GM19467 (cell line): ENCODE results near the gene TRPC4AP.
A peak's percentile ranks its signal among the peaks of the same experiment; 100 is the strongest.
"Not testable (repeated sequence)": the region's sequence is repeated elsewhere in the genome, so short reads cannot be mapped to it uniquely, and the experiment has no call there.

Source experiments
- ATAC-seq: cut with Tn5 transposase; IDR thresholded peaks from one replicate; pipeline ENCODE4 v1.9.1; 2021; ENCODE audit warnings: mild to moderate bottlenecking, moderate library complexity; ENCODE audit not compliant: unreplicated experiment

Gene TRPC4AP

DNA sequence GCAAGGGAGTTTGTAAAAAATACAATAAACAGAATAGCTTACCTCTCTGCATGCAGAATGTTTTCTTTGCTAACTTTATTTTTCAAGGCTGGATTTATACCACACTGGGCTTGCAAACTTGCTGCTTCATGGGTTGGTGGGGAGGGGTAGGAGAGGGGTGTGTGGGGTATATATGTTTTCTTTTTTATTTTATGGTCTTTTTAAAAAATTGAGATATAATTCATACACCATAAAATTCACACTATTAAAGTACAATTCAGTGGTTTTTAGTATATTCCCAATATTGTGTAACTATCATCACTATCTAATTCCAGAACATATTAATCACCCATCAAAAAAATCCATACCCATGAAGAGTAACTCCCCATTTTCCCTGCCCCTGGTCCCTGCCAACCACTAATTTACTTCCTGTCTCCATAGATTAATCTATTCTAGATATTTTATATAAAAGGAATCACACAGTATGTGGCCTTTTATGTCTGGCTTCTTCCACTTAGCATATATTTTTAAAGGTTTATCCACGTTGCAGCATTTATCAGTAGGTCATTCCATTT, 14.3 kb upstream of the TRPC4AP start:
- no peak for ATAC-seq

- no peak for ATAC-seq
Measured at GRCh38 chr20:35104685-35105295, 12.2 kb upstream of the TRPC4AP start.

GRCh38 chr20:35101620-35102019, 9.0 kb upstream of the TRPC4AP start:
- ATAC-seq = no peak

GRCh38 chr20:35093267-35093884, 769 bp upstream of the TRPC4AP start:
- ATAC-seq = no peak

GRCh38 chr20:35091816-35092523, 637 bp downstream of the TRPC4AP start:
- peak; percentile 8 for ATAC-seq

DNA sequence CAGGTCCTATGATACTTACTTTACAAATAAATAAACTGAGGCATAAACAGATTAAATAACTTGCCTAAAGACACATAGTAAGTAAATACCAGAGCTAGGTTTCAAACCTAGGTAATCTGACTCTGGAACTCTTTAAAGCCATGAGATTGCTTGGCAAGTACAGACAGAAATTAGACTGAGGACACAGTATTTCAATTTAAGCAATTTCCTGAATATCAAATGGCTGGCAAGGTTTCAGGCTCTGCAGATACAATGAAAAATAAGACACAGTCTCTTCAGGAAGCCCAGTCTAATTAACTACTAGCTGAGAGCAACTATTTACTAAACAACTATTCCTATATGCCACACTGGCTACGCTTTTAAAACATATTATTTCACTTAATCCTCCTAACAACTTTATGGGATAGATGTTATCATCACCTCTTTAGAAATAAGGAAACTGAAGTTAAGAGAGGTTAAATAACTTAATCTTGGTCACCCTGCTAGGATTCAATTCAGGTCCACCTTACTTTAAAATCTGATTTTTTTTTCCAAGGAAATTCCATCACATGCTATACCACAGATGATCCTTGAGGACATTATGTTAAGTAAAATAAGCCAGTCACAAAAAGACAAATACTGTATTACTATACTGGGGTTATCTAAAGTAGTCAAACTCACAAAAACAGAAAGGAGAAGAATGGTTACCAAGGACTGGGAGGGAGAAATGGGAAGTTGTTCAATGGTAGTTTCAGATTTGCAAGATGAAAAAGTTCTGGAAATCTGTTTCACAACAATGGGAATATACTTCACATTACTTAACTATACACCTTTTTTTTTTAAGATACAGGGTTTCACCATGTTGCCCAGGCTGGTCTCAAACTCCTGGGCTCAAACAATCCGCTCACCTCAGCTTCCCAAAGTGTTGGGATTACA, 4.1 kb downstream of the TRPC4AP start:
- ATAC-seq = no peak

- no peak for ATAC-seq
Measured at GRCh38 chr20:35087791-35088190, 4.8 kb downstream of the TRPC4AP start.

GRCh38 chr20:35087355-35087754, 5.3 kb downstream of the TRPC4AP start:
- no peak for ATAC-seq

GRCh38 chr20:35085477-35086225, 7.0 kb downstream of the TRPC4AP start:
- no peak for ATAC-seq

DNA sequence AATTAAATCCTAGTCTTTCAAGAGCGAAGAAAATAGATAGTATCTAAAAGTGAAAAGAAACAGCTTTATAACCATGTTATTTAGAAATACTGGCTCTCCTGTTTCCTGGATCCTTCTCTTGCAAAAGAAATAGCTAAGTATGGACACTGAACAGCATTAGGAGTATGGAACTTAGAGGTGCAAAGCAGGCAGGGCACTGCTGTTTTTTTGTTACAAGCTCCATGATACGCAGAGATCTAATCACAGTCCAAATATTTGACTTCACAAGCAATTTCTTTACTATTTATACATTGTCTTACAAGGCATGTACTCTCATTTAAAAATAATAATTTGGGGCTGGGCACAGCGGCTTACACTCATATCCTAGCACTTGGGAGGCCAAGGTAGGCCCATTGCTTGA, 7.6 kb downstream of the TRPC4AP start:
- ATAC-seq = no peak

DNA sequence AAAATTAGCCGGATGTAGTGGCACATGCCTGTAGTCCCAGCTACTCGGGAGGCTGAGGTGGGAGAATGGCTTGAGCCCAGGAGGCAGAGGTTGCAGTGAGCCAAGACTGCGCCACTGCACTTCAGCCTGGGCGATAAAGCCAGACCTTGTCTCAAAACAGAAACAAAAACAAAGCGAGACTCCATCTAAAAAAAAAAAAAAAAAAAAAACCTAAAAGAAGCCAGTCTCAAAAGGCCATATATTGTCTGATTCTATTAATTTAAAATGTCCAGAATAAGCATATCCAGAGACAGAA, 12.3 kb downstream of the TRPC4AP start:
- not testable (repeated sequence) for ATAC-seq

- ATAC-seq = no peak
Measured at GRCh38 chr20:35079472-35080347, 12.9 kb downstream of the TRPC4AP start.

DNA sequence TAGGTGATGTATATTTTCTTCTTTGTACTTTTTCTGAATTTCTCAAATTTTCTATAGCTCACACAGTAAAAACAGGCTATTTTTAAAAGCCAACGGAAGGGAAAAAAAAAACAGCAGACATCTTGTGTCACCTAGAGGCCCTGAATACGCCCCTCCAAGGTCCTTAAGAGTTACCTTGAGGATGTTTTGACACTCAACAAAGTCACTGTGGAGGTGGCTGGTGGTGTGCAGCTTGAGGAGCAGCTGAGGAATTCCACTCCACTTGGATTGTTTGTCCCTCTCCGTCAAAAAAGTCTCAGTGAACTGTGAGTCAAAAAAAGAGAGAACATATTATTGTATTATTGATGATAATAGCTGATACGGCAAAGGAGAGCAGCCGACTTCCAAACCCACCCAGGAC, 14.7 kb downstream of the TRPC4AP start:
- no peak for ATAC-seq

DNA sequence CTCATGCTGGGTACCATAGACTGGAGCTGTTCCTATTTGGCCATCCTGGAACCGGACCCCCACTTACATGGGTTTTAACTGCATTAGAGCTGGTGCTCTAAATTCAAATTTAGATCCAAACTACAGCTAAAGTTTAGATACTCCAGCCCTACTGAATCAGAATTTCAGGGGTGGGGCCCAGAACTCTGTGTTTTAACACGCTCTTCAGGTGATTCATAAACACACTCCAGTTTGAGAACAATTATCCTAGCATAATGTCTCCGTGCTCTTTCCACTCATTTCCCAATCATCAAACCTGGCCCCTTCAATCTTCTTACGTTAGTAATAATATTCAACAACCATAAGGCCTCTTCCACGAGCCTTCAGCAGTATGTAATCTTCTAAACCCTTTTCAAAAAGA, 15.3 kb downstream of the TRPC4AP start:
- ATAC-seq = no peak

- not testable (repeated sequence) for ATAC-seq
Measured at GRCh38 chr20:35071436-35072153, 21.0 kb downstream of the TRPC4AP start.

- no peak for ATAC-seq
Measured at GRCh38 chr20:35066194-35066593, 26.4 kb downstream of the TRPC4AP start.

DNA sequence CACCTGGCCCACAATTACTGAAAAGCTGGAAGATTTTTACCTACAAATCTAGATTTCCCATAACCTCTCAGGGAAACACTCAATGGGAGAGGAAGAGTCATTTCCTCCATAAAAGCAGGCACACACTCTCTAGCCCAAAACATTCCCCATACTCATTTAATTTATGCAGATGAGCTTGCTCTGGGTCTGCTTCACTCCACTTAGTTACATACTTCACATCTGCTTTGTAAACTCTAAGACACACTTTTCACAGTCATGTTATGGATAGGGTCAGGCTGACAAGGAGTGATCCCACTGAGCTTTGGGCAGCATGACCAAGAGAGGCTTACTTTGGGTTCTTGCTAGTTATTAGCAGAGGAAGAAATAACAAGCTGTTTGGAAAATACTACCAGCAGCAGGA, 27.4 kb downstream of the TRPC4AP start:
- no peak for ATAC-seq

- ATAC-seq = no peak
Measured at GRCh38 chr20:35063168-35063567, 29.4 kb downstream of the TRPC4AP start.

DNA sequence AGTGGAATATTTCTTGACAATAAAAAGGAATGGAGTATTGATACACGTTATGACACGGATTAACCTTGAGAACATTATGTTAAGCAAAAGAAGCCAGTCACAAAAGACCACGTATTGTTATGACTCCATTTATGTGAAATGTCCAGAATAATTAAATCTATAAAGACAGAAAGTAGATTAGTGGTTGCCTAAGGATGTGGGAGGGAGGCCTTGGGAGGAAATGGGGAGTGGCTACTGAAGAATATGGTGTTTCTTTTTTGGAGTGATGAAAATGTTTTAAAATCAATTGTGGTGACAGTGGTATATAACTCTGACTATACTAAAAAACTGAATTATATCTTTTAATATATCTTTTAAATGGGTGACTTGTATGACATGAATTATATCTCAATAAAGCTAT, 30.1 kb downstream of the TRPC4AP start:
- no peak for ATAC-seq
